ENCODE data around the gene SLC25A15. TPM values are rescaled to one million over a fixed set of nuclear protein-coding genes. Genes with fewer than 3 reads are reported as not detected.

Gene SLC25A15
- total RNA-seq, 2 donors from 2014 or later, result 7.4 to 32.8 TPM

- Histone ChIP-seq H3K9me3 (no peaks in the 10 kb centered on the region), H3K27ac (peak overlapping the region; percentile 82 to 87), H3K36me3 (no peaks in the 10 kb centered on the region), H3K4me1 (replicated peaks) (peaks cover 2% of the 10 kb centered on the region), H3K27me3 (replicated peaks; ENCODE audit: insufficient read depth) (no peaks in the 10 kb centered on the region), H3K4me3 (peak overlapping the region; percentile 62 to 64)
- no peak for TF ChIP-seq CTCF (IDR thresholded peaks at IDR 0.05)
- TF ChIP-seq POLR2A (IDR thresholded peaks at IDR 0.05), result no peak
- no peak for TF ChIP-seq POLR2AphosphoS5 (IDR thresholded peaks at IDR 0.05)
- intact Hi-C loops (cut with DNase I), result no loop called here
- 2% methylated on average over 9 of the region's 9 CpGs for WGBS
- no peak for DNase-seq (ENCODE audit: low spot score)
Observed at GRCh38 chr13:40770609-40770933, 18.8 kb upstream of the SLC25A15 start.

GRCh38 chr13:40770934-40771618 lies 18.3 kb upstream of the SLC25A15 start, which contains the start of gene MRPS31:
MRPS31 (minus strand) TSS chr13:40771190; CDS start chr13:40771136, 54 bp downstream.
- Histone ChIP-seq H3K9me3 (no peaks in the 10 kb centered on the region), H3K27me3 (replicated peaks; ENCODE audit: insufficient read depth) (no peaks in the 10 kb centered on the region), H3K36me3 (no peaks in the 10 kb centered on the region), H3K27ac (peak within 1 kb of the TSS; percentile 82 to 87), H3K4me3 (peak within 1 kb of the TSS; percentile 62 to 64), H3K4me1 (replicated peaks) (peaks cover 2% of the 10 kb centered on the region)
- TF ChIP-seq CTCF (IDR thresholded peaks at IDR 0.05) (peak in 2 of 4 experiments; percentile 14 to 22), POLR2A (IDR thresholded peaks at IDR 0.05) (peak; percentile 64), POLR2AphosphoS5 (IDR thresholded peaks at IDR 0.05) (peak; percentile 91)
- WGBS, result under 1% methylated on average over 52 of the region's 52 CpGs
- DNase-seq (ENCODE audit: low spot score), result peak; percentile 85
- intact Hi-C loops (cut with DNase I), result no loop called here

GRCh38 chr13:40772765-40773473 lies 16.5 kb upstream of the SLC25A15 start:
- Histone ChIP-seq H3K9me3 (no peaks in the 10 kb centered on the region), H3K27me3 (replicated peaks; ENCODE audit: insufficient read depth) (no peaks in the 10 kb centered on the region), H3K4me1 (replicated peaks) (peaks cover 2% of the 10 kb centered on the region), H3K4me3 (no peak overlapping the region), H3K36me3 (no peaks in the 10 kb centered on the region), H3K27ac (no peak overlapping the region)
- TF ChIP-seq POLR2AphosphoS5 (IDR thresholded peaks at IDR 0.05) (no peak), CTCF (IDR thresholded peaks at IDR 0.05) (no peak), POLR2A (IDR thresholded peaks at IDR 0.05) (no peak)
- WGBS, result 86% methylated on average over 6 of the region's 6 CpGs
- intact Hi-C loops (cut with DNase I), result no loop called here
- no peak for DNase-seq (ENCODE audit: low spot score)

GRCh38 chr13:40774672-40775071 lies 14.7 kb upstream of the SLC25A15 start:
- Histone ChIP-seq H3K4me3 (no peak overlapping the region), H3K4me1 (replicated peaks) (peaks cover 2% of the 10 kb centered on the region), H3K36me3 (no peaks in the 10 kb centered on the region), H3K9me3 (no peaks in the 10 kb centered on the region), H3K27ac (no peak overlapping the region), H3K27me3 (replicated peaks; ENCODE audit: insufficient read depth) (no peaks in the 10 kb centered on the region)
- DNase-seq (ENCODE audit: low spot score), result no peak
- 75% methylated on average over 6 of the region's 6 CpGs for WGBS
- TF ChIP-seq CTCF (IDR thresholded peaks at IDR 0.05) (no peak), POLR2AphosphoS5 (IDR thresholded peaks at IDR 0.05) (no peak), POLR2A (IDR thresholded peaks at IDR 0.05) (no peak)
- intact Hi-C loops (cut with DNase I), result loop anchor here (5.0 kb wide), 1 partner anchor 1092 kb away; no protein-coding TSS in a partner anchor

All from prostate gland (tissue), 2 donors.